Stimulated activated CD8-positive, alpha-beta memory T cell treated with anti-CD3 and anti-CD28 coated beads, Interleukin-4, amount 100 ng/mL, for 24 hours (primary cell): ENCODE measurements around the gene MYOZ2.
A peak's percentile ranks its signal among the peaks of the same experiment; 100 is the strongest.

Experiments used
- DNase-seq: peaks from one replicate; pipeline ENCODE4 v3.0.0-alpha.2; 2020; ENCODE audit warnings: low read depth

MYOZ2 gene

GRCh38 chr4:119197772-119198212 is 62.2 kb downstream of the MYOZ2 start:
- no peak for DNase-seq

- no peak for DNase-seq
Measured at GRCh38 chr4:119204916-119205315, 69.3 kb downstream of the MYOZ2 start.

GRCh38 chr4:119205690-119206089 is 70.1 kb downstream of the MYOZ2 start:
- no peak for DNase-seq

GRCh38 chr4:119206178-119206577 is 70.5 kb downstream of the MYOZ2 start:
- no peak for DNase-seq

- no peak for DNase-seq
Measured at GRCh38 chr4:119207051-119207450, 71.4 kb downstream of the MYOZ2 start.

GRCh38 chr4:119209077-119209476 is 73.4 kb downstream of the MYOZ2 start:
- peak; percentile 16 for DNase-seq

GRCh38 chr4:119209586-119209985 is 74.0 kb downstream of the MYOZ2 start:
- DNase-seq: no peak

- DNase-seq: no peak
Measured at GRCh38 chr4:119210775-119211174, 75.1 kb downstream of the MYOZ2 start.

- DNase-seq: peak; percentile 5
Measured at GRCh38 chr4:119211867-119212233, 76.2 kb downstream of the MYOZ2 start.

GRCh38 chr4:119212234-119212963 is 76.8 kb downstream of the MYOZ2 start, which contains the start of gene USP53:
USP53 (plus strand) TSS chr4:119212713; CDS start chr4:119239760, 27,047 bp downstream.
- DNase-seq: peak; percentile 95

- DNase-seq: peak; percentile 38
Measured at GRCh38 chr4:119212964-119213606, 77.5 kb downstream of the MYOZ2 start.

- no peak for DNase-seq
Measured at GRCh38 chr4:119218093-119218492, 82.5 kb downstream of the MYOZ2 start.

GRCh38 chr4:119221412-119221811 is 85.8 kb downstream of the MYOZ2 start:
- DNase-seq: no peak

GRCh38 chr4:119227690-119228089 is 92.1 kb downstream of the MYOZ2 start:
- DNase-seq: no peak

GRCh38 chr4:119228406-119228805 is 92.8 kb downstream of the MYOZ2 start:
- DNase-seq: no peak

GRCh38 chr4:119229908-119230687 is 94.5 kb downstream of the MYOZ2 start:
- no peak for DNase-seq

GRCh38 chr4:119231491-119231890 is 95.9 kb downstream of the MYOZ2 start:
- DNase-seq: no peak

GRCh38 chr4:119232286-119232685 is 96.7 kb downstream of the MYOZ2 start:
- DNase-seq: no peak

- DNase-seq: no peak
Measured at GRCh38 chr4:119233191-119233590, 97.6 kb downstream of the MYOZ2 start.

- no peak for DNase-seq
Measured at GRCh38 chr4:119233750-119234149, 98.1 kb downstream of the MYOZ2 start.

- no peak for DNase-seq
Measured at GRCh38 chr4:119237201-119237600, 101.6 kb downstream of the MYOZ2 start.
